ENCODE data around the gene UBE2Z. TPM values are rescaled to one million over a fixed set of nuclear protein-coding genes. Genes with fewer than 3 reads are reported as not detected.

Gene UBE2Z
- total and polyA plus RNA-seq, 2 of the 13 experiments (the other 11 are each of a cell fraction or from before 2014, with no cell fraction given), result 63.2 to 122 TPM

- in situ Hi-C loops (cut with HindIII; ENCODE audit: extremely low pct_ligation_motif_present, low pct_unique_long_range_greater_than_20kb), result loop anchor here (5.0 kb wide), 1 partner anchor 69 kb away; no protein-coding TSS in a partner anchor
- FAIRE-seq (no peak), ATAC-seq (no peak), DNase-seq (ENCODE audit: low spot score) (no peak)
- H3K4me2 ChIP-seq (ENCODE audit: low read depth, low read length), result peak overlapping the region; percentile 51
- H3K27ac ChIP-seq (ENCODE audit: extremely low read length, insufficient read depth, low read length), result no peak overlapping the region
- no peaks in the 10 kb centered on the region for H3K9me3 ChIP-seq (ENCODE audit: low read length)
- no peaks in the 10 kb centered on the region for H3K79me2 ChIP-seq (ENCODE audit: insufficient read depth, low read length)
- CTCF ChIA-PET (ENCODE audit: low intra/inter-chr PET ratio, low total read pairs), result interaction anchor here (2.1 kb wide), 1 partner anchor 79 kb away, joined by 12 read pairs; no protein-coding TSS in a partner anchor
- POLR2A ChIA-PET, result interaction anchor here (1.1 to 4.1 kb wide), 3 partner anchors 8 to 19 kb away, joined by 5 to 27 read pairs (median 21); partner anchors contain the start of gene SNF8
- no TSS peak for BruUV-seq (replicated peaks)
- H3K36me3 ChIP-seq (replicated peaks in 1 of 2; ENCODE audit: control insufficient read depth in 1 of 2, insufficient read depth in 2 of 2, low read length in 2 of 2), result no peaks in the 10 kb centered on the region
- H3K4me1 ChIP-seq (ENCODE audit: insufficient read depth, low read length), result peaks cover 33% of the 10 kb centered on the region
- H2AFZ ChIP-seq (ENCODE audit: low read length), result peak overlapping the region; percentile 20
- TF ChIP-seq, protein P1, sequence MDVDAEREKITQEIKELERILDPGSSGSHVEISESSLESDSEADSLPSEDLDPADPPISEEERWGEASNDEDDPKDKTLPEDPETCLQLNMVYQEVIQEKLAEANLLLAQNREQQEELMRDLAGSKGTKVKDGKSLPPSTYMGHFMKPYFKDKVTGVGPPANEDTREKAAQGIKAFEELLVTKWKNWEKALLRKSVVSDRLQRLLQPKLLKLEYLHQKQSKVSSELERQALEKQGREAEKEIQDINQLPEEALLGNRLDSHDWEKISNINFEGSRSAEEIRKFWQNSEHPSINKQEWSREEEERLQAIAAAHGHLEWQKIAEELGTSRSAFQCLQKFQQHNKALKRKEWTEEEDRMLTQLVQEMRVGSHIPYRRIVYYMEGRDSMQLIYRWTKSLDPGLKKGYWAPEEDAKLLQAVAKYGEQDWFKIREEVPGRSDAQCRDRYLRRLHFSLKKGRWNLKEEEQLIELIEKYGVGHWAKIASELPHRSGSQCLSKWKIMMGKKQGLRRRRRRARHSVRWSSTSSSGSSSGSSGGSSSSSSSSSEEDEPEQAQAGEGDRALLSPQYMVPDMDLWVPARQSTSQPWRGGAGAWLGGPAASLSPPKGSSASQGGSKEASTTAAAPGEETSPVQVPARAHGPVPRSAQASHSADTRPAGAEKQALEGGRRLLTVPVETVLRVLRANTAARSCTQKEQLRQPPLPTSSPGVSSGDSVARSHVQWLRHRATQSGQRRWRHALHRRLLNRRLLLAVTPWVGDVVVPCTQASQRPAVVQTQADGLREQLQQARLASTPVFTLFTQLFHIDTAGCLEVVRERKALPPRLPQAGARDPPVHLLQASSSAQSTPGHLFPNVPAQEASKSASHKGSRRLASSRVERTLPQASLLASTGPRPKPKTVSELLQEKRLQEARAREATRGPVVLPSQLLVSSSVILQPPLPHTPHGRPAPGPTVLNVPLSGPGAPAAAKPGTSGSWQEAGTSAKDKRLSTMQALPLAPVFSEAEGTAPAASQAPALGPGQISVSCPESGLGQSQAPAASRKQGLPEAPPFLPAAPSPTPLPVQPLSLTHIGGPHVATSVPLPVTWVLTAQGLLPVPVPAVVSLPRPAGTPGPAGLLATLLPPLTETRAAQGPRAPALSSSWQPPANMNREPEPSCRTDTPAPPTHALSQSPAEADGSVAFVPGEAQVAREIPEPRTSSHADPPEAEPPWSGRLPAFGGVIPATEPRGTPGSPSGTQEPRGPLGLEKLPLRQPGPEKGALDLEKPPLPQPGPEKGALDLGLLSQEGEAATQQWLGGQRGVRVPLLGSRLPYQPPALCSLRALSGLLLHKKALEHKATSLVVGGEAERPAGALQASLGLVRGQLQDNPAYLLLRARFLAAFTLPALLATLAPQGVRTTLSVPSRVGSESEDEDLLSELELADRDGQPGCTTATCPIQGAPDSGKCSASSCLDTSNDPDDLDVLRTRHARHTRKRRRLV (CRISPR knock-in tag; IDR thresholded peaks at IDR 0.05), result no peak
- TF ChIP-seq RFX3 (CRISPR knock-in tag; IDR thresholded peaks at IDR 0.05) (peak; percentile 58; the same call in 1 of the 2 replicates), RFX1 (IDR thresholded peaks at IDR 0.05) (peak; percentile 30; the same call in 1 of the 2 replicates)
- H4K20me1 ChIP-seq (ENCODE audit: insufficient read depth, low read length), result no peaks in the 10 kb centered on the region
- no peak overlapping the region for H3K4me3 ChIP-seq (replicated peaks in 1 of 3; ENCODE audit: insufficient read depth in 1 of 3, low read depth in 2 of 3, low read length in 3 of 3)
- H3K9ac ChIP-seq (ENCODE audit: insufficient read depth, low read depth, low read length), result no peak overlapping the region
- 22% methylated on average over 5 of the region's 5 CpGs for WGBS (ENCODE audit: low lambda C conversion rate)
- intact Hi-C loops (cut with micrococcal nuclease; ENCODE audit: unreplicated experiment), result no loop called here
- H3K27me3 ChIP-seq (ENCODE audit: control insufficient read depth in 1 of 2, insufficient read depth in 2 of 2, low read length in 2 of 2), result no peaks in the 10 kb centered on the region
Measured at GRCh38 chr17:48952904-48953303, 44.7 kb downstream of the UBE2Z start.

Data from HepG2 (cell line).